ENCODE data around the gene TPM3.
"Not testable (repeated sequence)": the region's sequence is repeated elsewhere in the genome, so short reads cannot be mapped to it uniquely, and the experiment has no call there.

TPM3 gene

GRCh38 chr1:154191990-154192461 is at the start of gene TPM3:
TSS of gene TPM3 (minus strand) at chr1:154192100. CDS start at chr1:154192018, 82 bp downstream.
- no peak for DNase-seq (ENCODE audit: low read depth in 2 of 2)

- no peak for DNase-seq (ENCODE audit: low read depth in 2 of 2)
Measured at GRCh38 chr1:154240294-154240833, 48.5 kb upstream of the TPM3 start.

- DNase-seq (ENCODE audit: low read depth in 2 of 2): no peak
Measured at GRCh38 chr1:154239491-154239890, 47.6 kb upstream of the TPM3 start.

- no peak for DNase-seq (ENCODE audit: low read depth in 2 of 2)
Measured at GRCh38 chr1:154237880-154238506, 46.1 kb upstream of the TPM3 start.

GRCh38 chr1:154237435-154237834 is 45.5 kb upstream of the TPM3 start:
- no peak for DNase-seq (ENCODE audit: low read depth in 2 of 2)

GRCh38 chr1:154236855-154237254 is 45.0 kb upstream of the TPM3 start:
- DNase-seq (ENCODE audit: low read depth in 2 of 2): no peak

GRCh38 chr1:154233127-154233526 is 41.2 kb upstream of the TPM3 start:
- DNase-seq (ENCODE audit: low read depth in 2 of 2): not testable (repeated sequence)

GRCh38 chr1:154231112-154231511 is 39.2 kb upstream of the TPM3 start:
- not testable (repeated sequence) for DNase-seq (ENCODE audit: low read depth in 2 of 2)

GRCh38 chr1:154225370-154225769 is 33.5 kb upstream of the TPM3 start:
- no peak for DNase-seq (ENCODE audit: low read depth in 2 of 2)

- no peak for DNase-seq (ENCODE audit: low read depth in 2 of 2)
Measured at GRCh38 chr1:154223621-154224020, 31.7 kb upstream of the TPM3 start.

GRCh38 chr1:154222918-154223317 is 31.0 kb upstream of the TPM3 start:
- DNase-seq (ENCODE audit: low read depth in 2 of 2): no peak

- no peak for DNase-seq (ENCODE audit: low read depth in 2 of 2)
Measured at GRCh38 chr1:154222518-154222917, 30.6 kb upstream of the TPM3 start.

GRCh38 chr1:154221278-154222001 is 29.5 kb upstream of the TPM3 start:
- DNase-seq (ENCODE audit: low read depth in 2 of 2): peak; percentile 43 to 51

- DNase-seq (ENCODE audit: low read depth in 2 of 2): no peak
Measured at GRCh38 chr1:154220970-154221277, 29.0 kb upstream of the TPM3 start.

- DNase-seq (ENCODE audit: low read depth in 2 of 2): peak; percentile 98
Measured at GRCh38 chr1:154220071-154220969, 28.4 kb upstream of the TPM3 start, which contains the start of gene UBAP2L. TSS of gene UBAP2L (plus strand) at chr1:154220955. CDS start at chr1:154225124, 4,169 bp downstream.

- no peak for DNase-seq (ENCODE audit: low read depth in 2 of 2)
Measured at GRCh38 chr1:154219541-154219940, 27.6 kb upstream of the TPM3 start.

- no peak for DNase-seq (ENCODE audit: low read depth in 2 of 2)
Measured at GRCh38 chr1:154218545-154218944, 26.6 kb upstream of the TPM3 start.

GRCh38 chr1:154213274-154213673 is 21.4 kb upstream of the TPM3 start:
- no peak for DNase-seq (ENCODE audit: low read depth in 2 of 2)

- no peak for DNase-seq (ENCODE audit: low read depth in 2 of 2)
Measured at GRCh38 chr1:154212083-154212482, 20.2 kb upstream of the TPM3 start.

GRCh38 chr1:154208677-154209388 is 16.9 kb upstream of the TPM3 start:
- no peak for DNase-seq (ENCODE audit: low read depth in 2 of 2)

GRCh38 chr1:154207262-154207661 is 15.4 kb upstream of the TPM3 start:
- no peak for DNase-seq (ENCODE audit: low read depth in 2 of 2)

Measured in stimulated activated CD4-positive, alpha-beta T cell treated with anti-CD3 and anti-CD28 coated beads, Interleukin-12 subunit alpha, Interleukin-12 subunit beta, amount 100 ng/mL, for 24 hours (primary cell).